H1 (cell line): ENCODE measurements around the gene CARM1. TPM values are rescaled to one million over a fixed set of nuclear protein-coding genes. Genes with fewer than 3 reads are reported as not detected.

Experiments
- CTCF ChIA-PET: fragments of 300-600 bp; sonication (Branson Sonifier 250); formaldehyde crosslinking; loops from one replicate; lab custom pipeline; 2021; ENCODE audit not compliant: partially characterized antibody; lab: Charles Lee
- POLR2A ChIA-PET: fragments of 300-600 bp; sonication (Branson Sonifier 250); formaldehyde crosslinking; loops from one replicate; lab custom pipeline; 2021; ENCODE audit warnings: inconsistent platforms; ENCODE audit not compliant: partially characterized antibody; lab: Charles Lee
- DNase-seq, 2 experiments: peaks; one replicate each; pipeline versions ENCODE4 v3.0.0 to v3.0.0-alpha.2; 2010 to 2022; ENCODE audit warnings: low spot score in 2 of 2, low read depth in 1 of 2, mixed read lengths in 1 of 2
- FAIRE-seq: peaks from 2 replicates; lab custom pipeline; 2011; peaks lifted over from hg19 to GRCh38; lab: Jason Lieb, UNC
- H2AFZ ChIP-seq: 2 replicates; pipeline ENCODE4 v1.8.1; 2012; ENCODE audit warnings: low read length, inconsistent platforms
- H2AK5ac ChIP-seq: 2 replicates; pipeline ENCODE4 v1.6.1; 2013; ENCODE audit warnings: low read depth, low read length
- H2BK120ac ChIP-seq: replicated peaks from 2 replicates; pipeline ENCODE3; 2013; ENCODE audit warnings: low read depth, low read length, inconsistent platforms
- H2BK12ac ChIP-seq: 2 replicates; pipeline ENCODE4 v1.6.1; 2013; ENCODE audit warnings: low read depth, low read length
- H2BK15ac ChIP-seq: 2 replicates; pipeline ENCODE4 v1.6.1; 2013; ENCODE audit warnings: low read length
- H2BK20ac ChIP-seq: 2 replicates; pipeline ENCODE4 v1.6.1; 2013; ENCODE audit warnings: low read length
- H2BK5ac ChIP-seq: 2 replicates; pipeline ENCODE4 v1.6.1; 2013; ENCODE audit warnings: low read depth, low read length
- H3K14ac ChIP-seq: 2 replicates; pipeline ENCODE4 v1.6.1; 2013; ENCODE audit warnings: inconsistent platforms; ENCODE audit not compliant: insufficient read length
- H3K18ac ChIP-seq: 2 replicates; pipeline ENCODE4 v1.6.1; 2013; ENCODE audit warnings: low read length; ENCODE audit errors: extremely low read depth
- H3K23ac ChIP-seq: 2 replicates; pipeline ENCODE4 v1.6.1; 2013; ENCODE audit warnings: inconsistent platforms; ENCODE audit not compliant: insufficient read length
- H3K23me2 ChIP-seq: 2 replicates; pipeline ENCODE4 v1.6.1; 2013; ENCODE audit warnings: low read depth, low read length
- H3K27ac ChIP-seq: 2 replicates; pipeline ENCODE4 v1.6.1; 2011; ENCODE audit warnings: low read depth, low read length, inconsistent platforms
- H3K27me3 ChIP-seq, 4 experiments: replicated peaks in 1 of 4; 1 replicate in 1 of 4; 2 replicates in 3 of 4; pipeline versions ENCODE4 v1.6.1 to v1.8.1; 2011 to 2013; ENCODE audit warnings: low read length in 3 of 4, mild to moderate bottlenecking in 3 of 4, inconsistent platforms in 2 of 4, mixed read lengths in 2 of 4, moderate library complexity in 1 of 4; ENCODE audit not compliant: control insufficient read depth in 3 of 4, insufficient read depth in 3 of 4; ENCODE audit errors: extremely low read depth in 1 of 4
- H3K36me3 ChIP-seq, 4 experiments: 2 replicates each; pipeline versions ENCODE4 v1.6.1 to v1.8.1; 2011 to 2013; ENCODE audit warnings: mild to moderate bottlenecking in 4 of 4, low read length in 3 of 4, moderate library complexity in 2 of 4, control low read depth in 1 of 4, inconsistent platforms in 1 of 4; ENCODE audit not compliant: insufficient read depth in 4 of 4, control insufficient read depth in 2 of 4
- H3K4ac ChIP-seq: replicated peaks from 2 replicates; pipeline ENCODE3; 2013; ENCODE audit warnings: low read length, low read depth, mixed read lengths, inconsistent platforms; ENCODE audit not compliant: insufficient read length
- H3K4me1 ChIP-seq, 4 experiments: replicated peaks in 1 of 4; 1 replicate in 1 of 4; 2 replicates in 3 of 4; pipeline versions ENCODE4 v1.6.1 to v1.8.1; 2011 to 2013; ENCODE audit warnings: low read length in 3 of 4, inconsistent platforms in 2 of 4, mixed read lengths in 1 of 4; ENCODE audit not compliant: insufficient read depth in 4 of 4, control insufficient read depth in 3 of 4
- H3K4me2 ChIP-seq, 2 experiments: 2 replicates each; pipeline versions ENCODE4 v1.6.1 to v1.8.1; 2011 to 2013; ENCODE audit warnings: low read depth in 2 of 2, low read length in 2 of 2, control low read depth in 1 of 2, inconsistent platforms in 1 of 2, mild to moderate bottlenecking in 1 of 2; ENCODE audit not compliant: insufficient read depth in 1 of 2
- H3K4me3 ChIP-seq, 4 experiments: fragments of 200-600, 300-600 bp in 1 of 4; sonication (generic), shearing (Covaris generic), sonication (Bioruptor Twin) in 1 of 4; 2 replicates each; pipeline versions ENCODE4 v1.5.1 to v1.8.1; 2011 to 2016; ENCODE audit warnings: low read length in 4 of 4, low read depth in 3 of 4, control low read depth in 2 of 4, inconsistent platforms in 2 of 4, mild to moderate bottlenecking in 2 of 4, mixed read lengths in 1 of 4, moderate library complexity in 1 of 4; ENCODE audit not compliant: insufficient read depth in 2 of 4; ENCODE audit errors: extremely low read depth in 1 of 4
- H3K56ac ChIP-seq: replicated peaks from 2 replicates; pipeline ENCODE3; 2013; ENCODE audit warnings: low read depth, mild to moderate bottlenecking, mixed read lengths, low read length, inconsistent platforms; ENCODE audit not compliant: insufficient read length
- H3K79me1 ChIP-seq: 2 replicates; pipeline ENCODE4 v1.6.1; 2013; ENCODE audit warnings: low read depth, low read length, control low read depth
- H3K79me2 ChIP-seq, 2 experiments: 2 replicates each; pipeline versions ENCODE4 v1.6.1 to v1.8.1; 2012 to 2013; ENCODE audit warnings: low read length in 2 of 2, mild to moderate bottlenecking in 2 of 2, inconsistent platforms in 1 of 2; ENCODE audit not compliant: insufficient read depth in 2 of 2, control insufficient read depth in 1 of 2
- H3K9ac ChIP-seq, 4 experiments: replicated peaks in 1 of 4; 1 replicate in 1 of 4; 2 replicates in 3 of 4; pipeline versions ENCODE4 v1.6.1 to v1.8.1; 2011 to 2013; ENCODE audit warnings: low read depth in 3 of 4, low read length in 3 of 4, control low read depth in 2 of 4, mild to moderate bottlenecking in 2 of 4, moderate library complexity in 2 of 4, inconsistent platforms in 1 of 4; ENCODE audit errors: extremely low read depth in 1 of 4
- H3K9me3 ChIP-seq, 2 experiments: 2 replicates each; pipeline versions ENCODE4 v1.6.1 to v1.8.1; 2012 to 2013; ENCODE audit warnings: mild to moderate bottlenecking in 2 of 2, moderate library complexity in 2 of 2, control low read depth in 1 of 2, inconsistent platforms in 1 of 2, low read depth in 1 of 2, low read length in 1 of 2, mixed read lengths in 1 of 2; ENCODE audit not compliant: insufficient read depth in 2 of 2
- H4K20me1 ChIP-seq, 2 experiments: replicated peaks in 1 of 2; 2 replicates each; pipeline versions ENCODE3 to v1.8.1; 2011 to 2013; ENCODE audit warnings: inconsistent platforms in 2 of 2, low read length in 2 of 2, mild to moderate bottlenecking in 1 of 2; ENCODE audit not compliant: insufficient read depth in 2 of 2, control insufficient read depth in 1 of 2
- H4K5ac ChIP-seq: 2 replicates; pipeline ENCODE4 v1.6.1; 2013; ENCODE audit warnings: low read length, low read depth, mixed read lengths, inconsistent platforms; ENCODE audit not compliant: insufficient read length
- H4K8ac ChIP-seq: 2 replicates; pipeline ENCODE4 v1.8.0; 2013; ENCODE audit warnings: mild to moderate bottlenecking, moderate library complexity, low read length, inconsistent platforms; ENCODE audit not compliant: insufficient read depth; ENCODE audit errors: extremely low read depth
- H4K91ac ChIP-seq: replicated peaks from 2 replicates; pipeline ENCODE3; 2013; ENCODE audit warnings: low read length, mixed read lengths, inconsistent platforms; ENCODE audit not compliant: insufficient read length
- CBX8 ChIP-seq: fragments of 300-800, 300-1000 bp; sonication (generic); IDR thresholded peaks from 2 replicates; pipeline ENCODE4 v1.7.1; 2016; ENCODE audit warnings: low read depth, low read length, borderline replicate concordance
- KDM1A ChIP-seq: fragments of 200-600, 300-600 bp; sonication (generic); IDR thresholded peaks from 2 replicates; pipeline ENCODE4 v1.7.1; 2016; ENCODE audit warnings: mild to moderate bottlenecking, low read length, borderline replicate concordance
- WGBS, 2 experiments: shearing (Covaris generic) in 1 of 2; methylation state at CpG; one replicate each; pipeline versions ENCODE4 v1.1.6 to v1.1.7; 2013 to 2015; ENCODE audit warnings: low lambda C conversion rate in 2 of 2, mixed read lengths in 2 of 2, inconsistent platforms in 1 of 2, low coverage in 1 of 2, missing lambda C conversion rate in 1 of 2; ENCODE audit not compliant: insufficient replicate concordance in 2 of 2, insufficient coverage in 1 of 2, insufficient read length in 1 of 2; ENCODE audit errors: extremely low coverage in 1 of 2, missing lambda C conversion rate in 1 of 2; 5-methylcytosine and 5-hydroxymethylcytosine counted together
- polyA plus RNA-seq, 7 experiments: library from polyadenylated mRNA; depleted of rRNA in 3 of 7; stranded (reverse) in 5 of 7; unstranded in 2 of 7; fragments of >200 nt in 5 of 7; fragments of 200-250 nt in 2 of 7; gene quantifications; 1 replicate in 5 of 7; 2 replicates in 1 of 7; 4 replicates in 1 of 7; pipeline versions ENCODE4 v1.2.1 to v1.2.3, GENCODE V29; 2011 to 2013; ENCODE audit warnings: missing spikeins in 2 of 7, mixed read lengths in 2 of 7
- total RNA-seq: library from RNA; stranded (reverse); fragmentation: NEBNext Ultra II Directional; extraction: Animal tissue kit (Norgen Biotek cat#: 25700); gene quantifications from 2 replicates; pipeline ENCODE4 v1.2.1, GENCODE V29; 2021

CARM1 gene
- total and polyA plus RNA-seq, 2 of the 8 experiments (the other 6 are each of a cell fraction or from before 2014, with no cell fraction given), result 134 to 164 TPM

GRCh38 chr19:10850631-10851030, 20.7 kb upstream of the CARM1 start:
- no peak overlapping the region for H2AK5ac ChIP-seq
- no peak overlapping the region for H3K4me2 ChIP-seq
- no peak overlapping the region for H3K4ac ChIP-seq
- no peak overlapping the region for H3K27ac ChIP-seq
- no peak overlapping the region for H4K8ac ChIP-seq
- DNase-seq, result no peak
- H4K20me1 ChIP-seq, result no peaks in the 10 kb centered on the region
- no peak overlapping the region for H4K91ac ChIP-seq
- no peaks in the 10 kb centered on the region for H3K79me1 ChIP-seq
- no peak overlapping the region for H2BK15ac ChIP-seq
- 77% methylated on average over 5 of the region's 5 CpGs; no CpG with 5 or more reads in 1 of the 2 experiments for WGBS, 2 experiments
- no peak overlapping the region for H3K18ac ChIP-seq
- H3K56ac ChIP-seq, result no peak overlapping the region
- H3K23me2 ChIP-seq, result no peaks in the 10 kb centered on the region
- no peak overlapping the region for H3K4me3 ChIP-seq
- no peaks in the 10 kb centered on the region for H3K9me3 ChIP-seq
- no peaks in the 10 kb centered on the region for H3K27me3 ChIP-seq
- H2BK120ac ChIP-seq, result no peak overlapping the region
- no peak for FAIRE-seq
- no peaks in the 10 kb centered on the region for H3K79me2 ChIP-seq
- TF ChIP-seq CBX8, result no peak
- TF ChIP-seq KDM1A, result 0 out of 2 replicates have a peak, but pooled peaks have one; percentile 66
- H2AFZ ChIP-seq, result no peak overlapping the region
- H3K4me1 ChIP-seq, result no peaks in the 10 kb centered on the region
- no peak overlapping the region for H4K5ac ChIP-seq
- H3K14ac ChIP-seq, result no peak overlapping the region
- no peaks in the 10 kb centered on the region for H3K36me3 ChIP-seq
- no peak overlapping the region for H3K23ac ChIP-seq
- POLR2A ChIA-PET, result no interaction called here
- H2BK20ac ChIP-seq, result no peak overlapping the region
- no peak overlapping the region for H3K9ac ChIP-seq
- CTCF ChIA-PET, result interaction anchor here (0.9 to 21.2 kb wide), 4 partner anchors 11 to 30 kb away, joined by 3 to 249 read pairs (median 5); no protein-coding TSS in a partner anchor
- no peak overlapping the region for H2BK5ac ChIP-seq
- H2BK12ac ChIP-seq, result no peak overlapping the region
